HG03045 (cell line): Measurements from ENCODE around the gene CDH26.

Source experiments
- ATAC-seq: cut with Tn5 transposase; IDR thresholded peaks from one replicate; pipeline ENCODE4 v1.9.1; 2021; ENCODE audit warnings: mild to moderate bottlenecking, moderate library complexity; ENCODE audit not compliant: unreplicated experiment

CDH26 gene

DNA sequence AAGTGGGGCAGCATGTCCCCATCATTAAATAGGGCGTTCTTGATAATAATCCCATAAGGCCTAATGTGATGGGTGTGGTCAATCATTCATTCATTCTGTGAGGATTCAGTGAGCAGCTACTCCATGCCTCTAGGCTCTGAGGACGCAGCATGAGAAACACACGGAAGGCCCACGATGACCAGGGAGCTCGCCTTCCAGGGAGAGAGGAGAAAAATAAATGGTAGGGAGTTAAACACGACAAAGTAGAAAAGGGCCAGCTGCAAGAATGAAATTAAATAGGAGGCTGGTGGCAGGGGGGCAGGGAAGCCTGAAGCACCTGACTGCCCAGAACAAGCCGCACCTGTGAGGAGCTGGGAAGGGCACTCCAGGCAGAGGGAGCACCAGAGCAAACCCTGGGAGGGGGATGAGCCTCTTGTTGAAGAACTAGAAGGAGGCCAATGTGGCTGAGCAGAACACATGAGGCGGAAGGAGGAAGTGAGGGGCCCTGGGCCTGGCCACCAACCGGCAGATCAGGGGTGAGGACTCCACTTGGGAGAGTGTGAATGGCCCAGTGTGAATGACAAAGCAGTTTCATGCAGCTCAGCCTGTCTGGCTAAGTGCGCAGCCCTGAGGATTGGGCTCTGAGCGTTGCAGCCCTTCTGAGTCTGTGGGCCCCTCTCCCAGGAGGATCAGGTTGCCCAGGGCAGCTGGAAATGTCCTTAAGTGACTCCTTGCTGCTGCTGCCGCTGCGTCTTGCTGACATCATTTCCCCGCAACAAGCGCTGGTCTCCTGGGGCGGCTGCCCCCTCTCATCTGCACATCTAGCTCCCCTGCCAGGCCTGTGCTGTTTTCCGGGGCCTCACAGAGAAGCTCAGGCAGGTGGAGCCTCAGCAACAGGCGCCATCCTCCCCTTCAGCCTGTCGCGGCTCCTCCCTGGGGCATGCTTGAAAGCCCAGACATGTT is 99.9 kb downstream of the CDH26 start:
- ATAC-seq, result no peak

DNA sequence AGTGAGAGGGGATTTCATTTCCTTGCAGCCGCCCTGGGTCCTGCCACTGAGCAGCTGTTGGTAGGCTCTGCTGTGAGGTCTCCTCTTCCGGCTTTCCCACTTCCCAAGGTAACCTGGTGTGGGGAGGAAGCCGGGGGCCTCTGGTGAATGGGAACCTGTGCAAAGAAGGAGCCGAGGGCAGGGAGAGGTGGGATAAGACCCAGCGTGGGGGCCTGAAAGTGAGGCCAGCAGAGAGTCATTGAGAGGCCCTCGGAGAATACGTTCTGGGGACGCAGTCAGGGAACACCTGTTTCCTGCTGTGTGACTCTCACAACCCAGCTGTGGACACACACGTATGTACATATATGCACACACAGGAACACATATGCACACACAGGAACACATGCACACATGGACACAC is 100.7 kb downstream of the CDH26 start:
- no peak for ATAC-seq

DNA sequence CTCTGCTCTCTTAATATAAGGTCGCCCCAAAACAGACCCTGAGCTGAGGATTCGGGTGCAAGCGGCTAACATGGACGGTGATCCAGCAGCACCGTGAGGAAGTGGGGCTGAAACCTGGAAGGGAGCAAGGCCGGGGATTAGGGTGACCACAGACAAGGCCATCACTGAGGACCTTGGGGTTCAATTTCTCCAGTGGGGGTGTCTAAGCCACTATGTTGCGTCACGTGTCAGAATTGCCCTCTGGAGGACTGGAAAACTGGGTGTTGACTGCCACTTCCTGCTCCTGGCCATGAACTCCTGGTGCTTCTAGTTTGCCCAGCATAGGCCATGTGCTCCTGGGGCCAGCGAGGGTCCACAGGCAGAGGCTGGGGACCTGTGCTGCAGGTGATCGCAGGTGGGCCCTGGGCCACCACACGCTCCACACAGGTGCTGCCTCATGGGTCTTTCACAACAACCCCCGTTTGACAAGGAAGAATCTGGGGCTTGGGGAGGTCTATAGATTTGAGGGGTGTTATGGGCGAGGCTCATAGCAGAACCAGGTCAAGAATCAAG is 101.9 kb downstream of the CDH26 start:
- ATAC-seq, result no peak

DNA sequence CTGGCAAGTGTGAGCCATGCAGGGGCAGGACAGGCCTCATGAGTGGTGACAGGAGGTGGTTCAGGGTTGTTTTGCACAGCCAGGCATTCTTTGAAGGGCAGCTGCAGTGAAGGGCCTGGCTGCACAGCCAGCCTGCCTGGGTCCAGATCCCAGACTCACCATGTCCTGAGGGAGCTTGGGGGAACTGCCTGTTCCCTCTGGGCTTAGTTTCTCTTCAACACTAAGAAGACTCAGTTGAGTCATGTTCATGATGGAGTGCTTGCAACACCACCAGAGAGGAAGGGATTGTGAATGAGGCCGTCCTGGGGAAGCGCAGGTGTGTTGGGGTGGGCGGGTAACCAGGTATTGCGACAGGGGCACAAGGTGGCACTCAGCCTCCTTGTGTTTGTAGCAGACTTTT is 102.4 kb downstream of the CDH26 start:
- no peak for ATAC-seq

DNA sequence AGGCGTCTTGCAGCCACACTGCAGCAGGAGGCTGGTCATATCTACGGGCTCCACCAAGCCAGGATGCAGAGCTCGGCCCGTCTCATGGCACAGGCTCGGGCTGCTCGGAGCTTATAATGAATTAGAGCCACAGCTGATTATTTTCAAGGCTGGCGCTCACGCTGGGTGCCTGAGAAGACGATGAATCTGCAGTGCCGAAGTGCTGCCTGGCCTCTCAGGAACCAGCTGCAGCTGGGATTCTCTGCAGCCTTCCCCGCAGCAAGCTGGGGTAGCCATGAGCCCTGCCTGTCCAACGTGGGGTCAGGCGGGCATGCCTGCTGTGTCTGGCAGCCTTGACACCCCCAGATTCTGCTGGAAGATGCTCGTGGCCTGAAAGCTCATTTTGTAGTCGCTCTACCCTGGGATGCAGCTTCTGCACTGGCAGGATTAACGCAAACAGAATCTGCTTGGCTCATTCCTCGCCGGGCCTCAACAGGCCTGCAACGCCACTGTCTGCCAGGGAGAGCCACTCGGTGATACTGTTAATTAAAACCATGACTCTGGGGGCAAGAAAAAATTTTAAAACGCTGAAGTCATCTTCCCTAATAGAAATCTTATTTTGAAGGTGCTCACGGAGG is 104.3 kb downstream of the CDH26 start:
- ATAC-seq, result no peak

DNA sequence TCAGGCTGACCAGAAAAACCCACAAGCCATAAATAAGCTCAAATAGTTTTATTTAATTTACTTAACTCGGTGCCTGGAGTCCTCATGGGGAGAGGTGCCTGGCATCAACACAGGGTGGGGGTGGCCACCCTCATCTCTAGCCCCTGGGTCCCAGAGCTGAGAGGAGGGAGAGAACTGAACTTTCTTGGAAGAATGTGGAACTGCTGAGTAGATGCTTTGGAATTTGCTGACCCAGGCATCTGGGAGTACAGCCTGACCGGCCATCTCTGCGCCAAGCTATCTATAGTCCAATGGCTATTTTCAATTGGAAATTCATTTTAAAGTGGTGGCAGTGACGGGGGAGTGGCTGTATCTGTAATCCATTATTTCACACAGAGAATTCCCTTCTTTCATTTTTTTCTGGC is 104.8 kb downstream of the CDH26 start:
- no peak for ATAC-seq

DNA sequence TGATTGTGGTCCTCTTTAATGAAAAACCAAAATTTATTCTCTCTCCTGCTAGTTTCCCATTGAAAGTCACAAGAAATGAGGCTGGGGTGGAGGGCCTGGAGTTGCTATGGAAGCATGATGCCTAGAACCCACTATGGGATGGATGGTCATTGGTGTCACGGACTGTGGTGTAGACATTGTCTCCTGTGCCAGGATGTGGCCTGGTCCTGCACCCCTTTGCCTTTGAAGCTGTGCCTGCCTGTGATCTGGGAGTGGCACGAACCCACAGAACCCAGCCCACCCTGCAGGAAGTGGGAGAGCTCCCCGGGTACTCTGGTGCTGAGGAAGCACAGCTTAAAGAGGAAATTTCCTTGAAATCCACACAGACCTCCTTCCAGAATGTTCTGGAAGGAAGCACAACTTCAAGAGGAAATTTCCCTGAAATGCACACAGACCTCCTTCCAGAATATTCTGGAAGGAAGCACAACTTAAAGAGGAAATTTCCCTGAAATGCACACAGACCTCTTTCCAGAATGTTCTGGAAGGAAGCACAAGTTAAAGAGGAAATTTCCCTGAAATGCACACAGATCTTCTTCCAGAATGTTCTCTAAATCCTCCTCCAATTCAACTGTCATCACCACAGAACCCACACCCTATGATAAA is 105.6 kb downstream of the CDH26 start:
- no peak for ATAC-seq
